Stomach smooth muscle (tissue), 2 donors: ENCODE data around the gene SMARCAL1.

Experiments
- H3K27ac ChIP-seq: one replicate; pipeline ENCODE4 v1.7.0; 2013; ENCODE audit warnings: mild to moderate bottlenecking, low read length, inconsistent platforms
- H3K27me3 ChIP-seq, 2 donors: one replicate each; pipeline ENCODE4 v1.7.0; 2013; ENCODE audit warnings: low read length in 2 of 2; ENCODE audit not compliant: insufficient read depth in 2 of 2, control insufficient read depth in 1 of 2
- H3K36me3 ChIP-seq, 2 donors: one replicate each; pipeline ENCODE4 v1.7.0; 2013; ENCODE audit warnings: low read length in 2 of 2; ENCODE audit not compliant: control insufficient read depth in 2 of 2, insufficient read depth in 2 of 2
- H3K4me1 ChIP-seq: one replicate; pipeline ENCODE4 v1.7.0; 2013; ENCODE audit warnings: low read length; ENCODE audit not compliant: control insufficient read depth, insufficient read depth
- H3K4me3 ChIP-seq, 2 donors: one replicate each; pipeline ENCODE4 v1.7.0; 2013; ENCODE audit warnings: low read length in 2 of 2
- H3K9ac ChIP-seq, 2 donors: one replicate each; pipeline ENCODE4 v1.7.0; 2013; ENCODE audit warnings: low read length in 2 of 2, mild to moderate bottlenecking in 1 of 2
- H3K9me3 ChIP-seq, 2 donors: one replicate each; pipeline ENCODE4 v1.7.0; 2013; ENCODE audit warnings: low read length in 2 of 2; ENCODE audit not compliant: control insufficient read depth in 2 of 2
- donor health status: healthy.
- donor health status: Pancreatic carcinoma.

SMARCAL1 gene

GRCh38 chr2:216450346-216450745, 38.1 kb downstream of the SMARCAL1 start:
- H3K9me3 ChIP-seq: no peaks in the 10 kb centered on the region
- H3K4me3 ChIP-seq: no peak overlapping the region
- no peaks in the 10 kb centered on the region for H3K4me1 ChIP-seq
- no peak overlapping the region for H3K27ac ChIP-seq
- no peak overlapping the region for H3K9ac ChIP-seq
- no peaks in the 10 kb centered on the region for H3K27me3 ChIP-seq
- H3K36me3 ChIP-seq: peaks cover 41 to 54% of the 10 kb centered on the region in 2 donors

GRCh38 chr2:216450784-216451183, 38.5 kb downstream of the SMARCAL1 start:
- H3K9me3 ChIP-seq: no peaks in the 10 kb centered on the region
- no peak overlapping the region for H3K4me3 ChIP-seq
- H3K27me3 ChIP-seq: no peaks in the 10 kb centered on the region
- peaks cover 41 to 54% of the 10 kb centered on the region in 2 donors for H3K36me3 ChIP-seq
- H3K4me1 ChIP-seq: no peaks in the 10 kb centered on the region
- no peak overlapping the region for H3K27ac ChIP-seq
- no peak overlapping the region for H3K9ac ChIP-seq

- Histone ChIP-seq H3K9me3 (no peaks in the 10 kb centered on the region), H3K27me3 (no peaks in the 10 kb centered on the region), H3K9ac (no peak overlapping the region), H3K36me3 (peaks cover 20 to 25% of the 10 kb centered on the region in 2 donors), H3K4me3 (no peak overlapping the region), H3K27ac (no peak overlapping the region), H3K4me1 (no peaks in the 10 kb centered on the region)
Observed at GRCh38 chr2:216453955-216454614, 41.8 kb downstream of the SMARCAL1 start.

- peaks cover 6 to 13% of the 10 kb centered on the region in 2 donors for H3K36me3 ChIP-seq
- no peak overlapping the region for H3K9ac ChIP-seq
- no peaks in the 10 kb centered on the region for H3K9me3 ChIP-seq
- H3K4me1 ChIP-seq: no peaks in the 10 kb centered on the region
- no peak overlapping the region for H3K27ac ChIP-seq
- H3K27me3 ChIP-seq: no peaks in the 10 kb centered on the region
- H3K4me3 ChIP-seq: no peak overlapping the region
Observed at GRCh38 chr2:216463148-216463547, 50.9 kb downstream of the SMARCAL1 start.

GRCh38 chr2:216464104-216464720, 51.9 kb downstream of the SMARCAL1 start:
- no peak overlapping the region for H3K27ac ChIP-seq
- no peaks in the 10 kb centered on the region for H3K4me1 ChIP-seq
- no peak overlapping the region for H3K4me3 ChIP-seq
- H3K9ac ChIP-seq: no peak overlapping the region
- no peaks in the 10 kb centered on the region for H3K9me3 ChIP-seq
- peaks cover 10 to 14% of the 10 kb centered on the region in 2 donors for H3K36me3 ChIP-seq
- H3K27me3 ChIP-seq: no peaks in the 10 kb centered on the region

- Histone ChIP-seq H3K27me3 (no peaks in the 10 kb centered on the region), H3K4me1 (no peaks in the 10 kb centered on the region), H3K9me3 (no peaks in the 10 kb centered on the region), H3K27ac (no peak overlapping the region), H3K4me3 (no peak overlapping the region), H3K36me3 (peaks cover 10 to 14% of the 10 kb centered on the region in 2 donors), H3K9ac (no peak overlapping the region)
Observed at GRCh38 chr2:216465579-216466195, 53.4 kb downstream of the SMARCAL1 start.

- Histone ChIP-seq H3K27me3 (no peaks in the 10 kb centered on the region), H3K4me3 (no peak overlapping the region), H3K4me1 (no peaks in the 10 kb centered on the region), H3K27ac (no peak overlapping the region), H3K9me3 (no peaks in the 10 kb centered on the region), H3K9ac (no peak overlapping the region), H3K36me3 (peaks cover 13% of the 10 kb centered on the region in 2 donors)
Observed at GRCh38 chr2:216467845-216468244, 55.6 kb downstream of the SMARCAL1 start.

GRCh38 chr2:216469661-216470060, 57.4 kb downstream of the SMARCAL1 start:
- H3K36me3 ChIP-seq: peaks cover 11 to 13% of the 10 kb centered on the region in 2 donors

GRCh38 chr2:216473187-216473586, 60.9 kb downstream of the SMARCAL1 start:
- Histone ChIP-seq H3K4me1 (no peaks in the 10 kb centered on the region), H3K27me3 (no peaks in the 10 kb centered on the region), H3K36me3 (peaks cover 7 to 23% of the 10 kb centered on the region in 2 donors)

More at GRCh38 chr2:216469661-216470060, 57.4 kb downstream of the SMARCAL1 start:
- Histone ChIP-seq H3K4me1 (no peaks in the 10 kb centered on the region), H3K9ac (no peak overlapping the region), H3K27ac (no peak overlapping the region), H3K4me3 (no peak overlapping the region), H3K9me3 (no peaks in the 10 kb centered on the region), H3K27me3 (no peaks in the 10 kb centered on the region)

GRCh38 chr2:216474925-216475670, 62.8 kb downstream of the SMARCAL1 start:
- Histone ChIP-seq H3K9ac (no peak overlapping the region), H3K27ac (no peak overlapping the region), H3K9me3 (no peaks in the 10 kb centered on the region), H3K36me3 (peaks cover 13 to 29% of the 10 kb centered on the region in 2 donors), H3K4me3 (no peak overlapping the region), H3K27me3 (no peaks in the 10 kb centered on the region), H3K4me1 (no peaks in the 10 kb centered on the region)

More at GRCh38 chr2:216473187-216473586, 60.9 kb downstream of the SMARCAL1 start:
- Histone ChIP-seq H3K9me3 (no peaks in the 10 kb centered on the region), H3K27ac (no peak overlapping the region), H3K4me3 (no peak overlapping the region), H3K9ac (no peak overlapping the region)
